HG02970 (cell line): ENCODE results near the gene ABCD1.

Experiments used
- ATAC-seq: cut with Tn5 transposase; IDR thresholded peaks from one replicate; pipeline ENCODE4 v1.9.1; 2021; ENCODE audit warnings: mild to moderate bottlenecking, moderate library complexity, moderate number of reproducible peaks; ENCODE audit not compliant: unreplicated experiment, low FRiP score

Gene ABCD1

DNA sequence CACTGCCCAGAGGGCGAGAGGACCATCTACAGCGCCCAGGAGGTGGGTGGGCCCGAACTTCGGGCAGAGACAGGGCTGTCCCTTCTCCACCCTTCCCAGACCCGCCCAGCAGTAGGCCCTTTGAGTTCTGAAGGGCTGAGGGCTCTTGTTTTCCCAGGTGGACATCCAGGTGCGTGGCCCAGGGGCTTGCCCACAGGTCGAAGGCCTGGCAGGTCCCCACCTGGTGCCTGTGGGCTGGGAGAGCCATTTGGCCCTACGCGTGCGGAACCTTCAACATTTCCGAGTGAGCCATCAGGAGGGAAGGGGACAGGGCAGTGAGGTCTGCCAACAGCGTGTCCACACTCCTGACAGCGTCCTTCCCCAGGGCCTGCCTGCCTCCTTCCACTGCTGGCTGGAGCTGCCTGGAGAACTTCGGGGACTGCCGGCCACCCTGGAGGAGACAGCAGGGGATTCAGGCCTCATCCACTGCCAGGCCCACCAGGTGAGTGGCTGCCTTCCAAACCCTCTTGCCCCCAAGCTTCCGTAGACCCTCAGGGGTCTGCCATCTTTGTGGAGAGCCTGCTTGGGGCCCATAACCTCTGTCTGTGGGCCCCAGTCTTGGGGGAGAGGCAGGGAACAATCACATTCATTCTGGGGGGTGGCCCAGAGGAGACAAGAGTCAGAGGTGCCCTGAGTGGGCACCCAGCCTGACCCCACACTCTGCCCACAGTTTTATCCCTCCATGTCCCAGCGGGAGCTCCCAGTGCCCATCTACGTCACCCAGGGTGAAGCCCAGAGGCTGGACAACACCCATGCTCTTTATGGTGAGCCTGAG, 46.2 kb downstream of the ABCD1 start:
- ATAC-seq = no peak

DNA sequence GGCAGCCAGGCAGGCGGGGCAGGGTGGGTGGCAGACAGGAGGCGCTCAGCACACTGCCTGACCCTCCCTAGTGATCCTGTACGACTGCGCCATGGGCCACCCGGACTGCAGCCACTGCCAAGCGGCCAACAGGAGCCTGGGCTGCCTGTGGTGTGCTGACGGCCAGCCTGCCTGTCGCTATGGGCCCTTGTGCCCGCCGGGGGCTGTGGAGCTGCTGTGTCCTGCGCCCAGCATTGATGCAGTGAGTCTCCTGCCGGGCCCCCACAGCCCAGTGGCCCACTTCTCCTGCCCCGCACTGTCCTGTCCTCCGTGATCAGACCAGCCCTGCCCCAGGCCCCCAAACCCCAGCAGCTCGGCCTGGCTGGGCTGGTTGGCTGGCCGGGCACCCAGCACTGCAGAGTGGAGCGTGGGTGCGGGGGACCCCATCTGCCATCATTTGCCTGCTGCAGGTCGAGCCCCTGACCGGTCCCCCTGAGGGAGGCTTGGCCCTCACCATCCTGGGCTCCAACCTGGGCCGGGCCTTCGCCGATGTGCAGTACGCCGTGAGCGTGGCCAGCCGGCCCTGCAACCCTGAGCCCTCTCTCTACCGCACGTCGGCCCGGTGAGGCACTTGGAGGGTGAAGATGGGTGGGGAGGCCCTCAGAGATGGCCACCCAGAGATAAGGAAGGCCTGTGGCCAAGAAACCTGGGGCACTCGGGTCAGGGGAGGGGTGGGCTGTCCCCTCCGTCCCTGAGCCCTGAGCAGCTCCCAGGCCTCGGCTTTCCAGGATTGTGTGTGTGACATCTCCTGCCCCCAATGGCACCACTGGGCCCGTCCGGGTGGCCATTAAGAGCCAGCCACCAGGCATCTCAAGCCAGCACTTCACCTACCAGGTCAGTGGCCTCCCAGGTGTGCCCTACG, 47.0 kb downstream of the ABCD1 start:
- ATAC-seq = no peak

DNA sequence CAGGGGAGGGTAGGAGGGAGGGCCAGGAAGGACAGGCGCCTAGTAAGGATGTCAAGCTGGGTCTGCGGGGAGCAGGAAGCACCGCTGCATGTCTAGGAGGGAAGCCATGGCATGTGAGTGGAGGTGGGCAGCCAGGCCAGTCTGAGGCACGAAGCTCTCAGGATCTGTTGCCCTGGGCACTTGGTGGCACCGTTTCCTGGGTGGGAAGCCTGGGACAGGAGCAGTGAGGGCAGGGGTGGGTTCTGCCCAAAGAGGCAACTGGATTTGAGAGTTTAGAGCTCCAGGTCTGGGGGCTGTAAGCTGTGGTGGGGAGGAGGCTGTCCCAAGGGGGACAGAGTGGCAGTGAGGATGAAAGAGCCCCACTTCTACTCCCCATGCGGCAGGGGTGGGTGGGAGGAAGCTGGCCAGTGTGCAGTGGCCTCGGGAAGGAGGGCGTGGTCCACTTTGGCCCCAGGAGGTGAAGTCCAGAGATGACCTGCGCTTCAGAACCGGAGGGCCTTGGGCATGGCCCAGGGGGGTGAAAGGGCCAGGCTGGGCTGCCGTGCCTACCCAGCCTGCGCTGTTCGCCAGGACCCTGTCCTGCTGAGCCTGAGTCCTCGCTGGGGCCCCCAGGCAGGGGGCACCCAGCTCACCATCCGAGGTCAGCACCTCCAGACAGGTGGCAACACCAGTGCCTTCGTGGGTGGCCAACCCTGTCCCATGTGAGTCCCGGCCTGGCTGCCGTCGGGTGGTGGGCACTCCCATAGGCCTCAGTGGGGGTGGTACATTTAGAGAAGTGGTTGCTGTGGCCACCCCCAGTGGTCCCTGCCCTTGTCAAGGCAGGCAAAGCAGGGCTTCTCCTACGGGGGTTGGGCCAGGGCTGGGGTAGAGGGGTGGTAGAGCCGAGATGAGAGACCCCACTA, 47.9 kb downstream of the ABCD1 start:
- ATAC-seq = no peak

DNA sequence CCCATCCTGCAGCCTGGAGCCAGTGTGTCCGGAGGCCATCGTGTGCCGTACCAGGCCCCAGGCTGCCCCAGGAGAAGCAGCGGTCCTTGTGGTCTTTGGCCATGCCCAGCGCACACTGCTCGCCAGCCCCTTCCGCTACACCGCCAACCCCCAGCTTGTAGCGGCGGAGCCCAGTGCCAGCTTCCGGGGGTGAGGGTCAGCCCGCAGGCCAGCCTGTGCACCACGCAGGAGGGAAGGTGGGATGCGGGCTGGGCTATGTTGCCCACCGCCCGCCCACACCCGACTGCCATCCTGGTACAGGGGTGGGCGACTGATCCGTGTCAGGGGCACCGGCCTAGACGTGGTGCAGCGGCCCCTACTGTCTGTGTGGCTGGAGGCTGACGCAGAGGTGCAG, 48.6 kb downstream of the ABCD1 start:
- no peak for ATAC-seq

DNA sequence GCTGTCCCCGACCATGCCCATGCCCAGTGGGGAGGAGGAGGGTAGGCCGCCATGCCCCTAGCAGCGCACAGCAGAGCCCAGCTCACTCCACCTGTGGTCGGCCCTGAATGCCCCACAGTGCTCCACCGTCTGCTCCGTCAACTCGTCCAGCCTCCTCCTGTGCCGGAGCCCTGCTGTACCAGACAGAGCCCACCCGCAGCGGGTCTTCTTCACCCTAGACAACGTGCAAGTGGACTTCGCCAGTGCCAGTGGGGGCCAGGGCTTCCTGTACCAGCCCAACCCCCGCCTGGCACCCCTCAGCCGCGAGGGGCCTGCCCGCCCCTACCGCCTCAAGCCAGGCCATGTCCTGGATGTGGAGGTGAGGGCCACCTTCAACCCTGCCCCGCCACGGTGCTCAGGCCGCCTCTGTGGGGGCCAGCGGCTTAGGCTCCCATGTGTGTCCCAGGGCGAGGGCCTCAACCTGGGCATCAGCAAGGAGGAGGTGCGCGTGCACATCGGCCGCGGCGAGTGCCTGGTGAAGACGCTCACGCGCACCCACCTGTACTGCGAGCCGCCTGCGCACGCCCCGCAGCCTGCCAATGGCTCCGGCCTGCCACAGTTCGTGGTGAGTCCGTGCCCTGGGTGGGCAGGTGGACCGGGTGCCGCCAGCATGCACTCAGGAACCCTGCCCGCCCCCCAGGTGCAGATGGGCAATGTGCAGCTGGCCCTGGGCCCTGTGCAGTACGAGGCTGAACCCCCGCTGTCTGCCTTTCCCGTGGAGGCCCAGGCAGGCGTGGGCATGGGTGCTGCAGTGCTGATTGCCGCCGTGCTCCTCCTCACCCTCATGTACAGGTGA, 49.3 kb downstream of the ABCD1 start:
- ATAC-seq = no peak

DNA sequence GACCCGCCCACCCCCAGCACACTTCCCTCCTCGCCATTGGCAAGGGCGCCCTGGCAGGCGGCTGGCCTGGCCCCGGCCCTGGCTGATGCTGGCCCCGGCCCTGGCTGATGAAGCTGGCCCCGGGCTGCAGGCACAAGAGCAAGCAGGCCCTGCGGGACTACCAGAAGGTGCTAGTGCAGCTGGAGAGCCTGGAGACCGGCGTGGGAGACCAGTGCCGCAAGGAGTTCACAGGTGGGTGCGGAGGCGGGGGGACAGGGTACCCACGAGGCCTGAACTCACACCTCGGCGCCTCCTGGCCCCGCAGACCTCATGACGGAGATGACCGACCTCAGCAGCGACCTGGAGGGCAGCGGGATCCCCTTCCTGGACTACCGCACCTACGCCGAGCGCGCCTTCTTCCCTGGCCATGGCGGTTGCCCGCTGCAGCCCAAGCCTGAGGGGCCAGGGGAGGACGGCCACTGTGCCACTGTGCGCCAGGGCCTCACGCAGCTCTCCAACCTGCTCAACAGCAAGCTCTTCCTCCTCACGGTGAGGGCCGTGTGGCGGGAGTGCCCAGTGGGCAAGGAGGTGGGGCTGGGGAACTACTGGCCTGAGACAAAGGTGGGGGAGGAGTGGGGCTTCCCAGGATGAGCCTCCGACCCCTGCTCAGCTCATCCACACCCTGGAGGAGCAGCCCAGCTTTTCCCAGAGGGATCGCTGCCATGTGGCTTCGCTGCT, 50.1 kb downstream of the ABCD1 start:
- no peak for ATAC-seq

DNA sequence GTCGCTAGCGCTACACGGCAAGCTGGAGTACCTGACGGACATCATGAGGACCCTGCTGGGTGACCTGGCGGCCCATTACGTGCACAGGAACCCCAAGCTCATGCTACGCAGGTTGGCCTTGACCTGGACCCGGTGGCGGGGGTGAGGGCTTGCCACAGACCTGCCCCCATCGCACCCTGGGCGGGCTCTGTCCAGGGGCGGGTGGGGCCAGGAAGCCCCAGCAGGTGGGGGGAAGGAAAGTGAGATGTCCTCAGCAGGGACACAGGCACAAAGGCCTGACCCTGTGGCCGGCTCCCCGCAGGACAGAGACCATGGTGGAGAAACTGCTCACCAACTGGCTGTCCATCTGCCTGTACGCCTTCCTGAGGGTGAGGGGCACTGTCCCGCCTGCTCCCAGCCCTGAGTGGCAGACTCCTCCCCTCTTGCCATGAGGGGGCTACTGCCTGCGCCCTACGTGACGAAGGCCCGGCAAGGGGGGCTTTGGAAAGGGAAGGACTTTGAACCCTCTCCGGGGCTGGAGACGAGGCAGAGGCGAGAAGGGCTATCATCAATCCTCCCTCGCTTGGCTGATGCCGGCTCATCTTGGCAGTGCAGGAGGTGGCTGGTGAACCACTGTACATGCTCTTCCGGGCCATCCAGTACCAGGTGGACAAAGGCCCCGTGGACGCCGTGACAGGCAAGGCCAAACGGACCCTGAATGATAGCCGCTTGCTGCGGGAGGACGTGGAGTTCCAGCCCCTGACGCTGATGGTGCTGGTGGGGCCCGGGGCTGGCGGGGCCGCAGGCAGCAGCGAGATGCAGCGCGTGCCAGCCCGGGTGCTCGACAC, 50.9 kb downstream of the ABCD1 start:
- no peak for ATAC-seq

DNA sequence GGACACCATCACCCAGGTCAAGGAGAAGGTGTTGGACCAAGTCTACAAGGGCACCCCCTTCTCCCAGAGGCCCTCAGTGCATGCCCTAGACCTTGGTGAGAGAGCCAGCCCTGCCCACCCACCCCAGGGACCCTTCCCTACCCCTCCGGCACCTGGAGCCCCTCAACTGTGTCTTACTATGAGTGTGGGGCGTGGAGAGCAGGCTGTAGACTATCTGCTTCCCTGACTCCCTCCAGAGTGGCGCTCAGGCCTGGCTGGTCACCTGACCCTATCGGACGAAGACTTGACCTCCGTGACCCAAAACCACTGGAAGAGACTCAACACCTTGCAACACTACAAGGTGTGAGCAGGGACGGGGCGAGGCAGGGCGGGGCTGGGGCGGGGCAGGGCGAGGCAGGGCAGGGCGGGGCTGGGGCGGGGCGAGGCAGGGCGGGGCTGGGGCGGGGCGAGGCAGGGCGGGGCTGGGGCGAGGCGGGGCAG, 51.5 kb downstream of the ABCD1 start:
- no peak for ATAC-seq

DNA sequence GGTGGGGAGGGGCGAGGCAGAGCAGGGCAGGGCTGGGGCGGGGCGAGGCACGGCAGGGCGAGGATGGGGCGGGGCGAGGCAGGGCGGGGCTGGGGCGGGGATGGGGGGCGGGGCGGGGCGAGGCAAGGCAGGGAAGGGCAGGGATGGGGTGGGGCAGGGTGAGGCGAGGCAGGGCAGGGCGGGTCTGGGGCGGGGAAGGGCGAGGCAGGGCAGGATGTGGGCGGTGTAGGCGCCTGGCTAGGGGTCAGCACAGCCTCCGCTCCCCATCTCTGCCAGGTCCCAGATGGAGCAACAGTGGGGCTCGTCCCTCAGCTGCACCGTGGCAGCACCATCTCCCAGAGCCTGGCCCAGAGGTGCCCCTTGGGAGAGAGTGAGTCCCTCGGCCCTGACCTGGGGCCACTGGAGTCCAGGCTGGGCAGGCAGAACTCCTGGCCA, 52.0 kb downstream of the ABCD1 start:
- ATAC-seq = no peak

DNA sequence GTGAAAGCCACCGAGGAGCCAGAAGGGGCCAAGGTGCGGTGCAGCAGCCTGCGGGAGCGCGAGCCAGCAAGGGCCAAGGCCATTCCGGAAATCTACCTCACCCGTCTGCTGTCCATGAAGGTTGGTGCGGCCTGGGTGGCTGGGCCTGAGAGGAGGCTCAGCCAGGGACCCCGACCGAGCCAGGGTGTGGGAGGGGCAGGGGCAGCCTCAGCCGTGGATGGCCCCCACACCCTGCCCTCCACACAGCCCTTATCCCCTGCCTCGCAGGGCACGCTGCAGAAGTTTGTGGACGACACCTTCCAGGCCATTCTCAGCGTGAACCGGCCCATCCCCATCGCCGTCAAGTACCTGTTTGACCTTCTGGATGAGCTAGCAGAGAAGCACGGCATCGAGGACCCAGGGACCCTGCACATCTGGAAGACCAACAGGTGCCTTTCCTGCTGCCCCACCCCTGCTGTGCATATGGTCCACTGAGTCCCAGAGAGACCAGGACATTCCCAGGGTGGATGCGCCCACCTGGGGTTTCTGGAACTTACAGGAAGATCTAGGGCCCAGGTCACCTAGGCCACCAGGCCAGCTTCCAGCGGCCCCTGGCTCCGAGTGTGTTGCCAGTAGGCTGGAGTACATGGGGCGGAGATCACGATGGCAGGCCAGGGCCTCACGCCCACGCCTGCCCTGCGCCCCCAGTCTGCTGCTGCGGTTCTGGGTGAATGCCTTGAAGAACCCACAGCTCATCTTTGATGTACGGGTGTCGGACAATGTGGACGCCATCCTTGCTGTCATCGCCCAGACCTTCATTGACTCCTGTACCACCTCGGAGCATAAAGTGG, 52.8 kb downstream of the ABCD1 start:
- ATAC-seq = no peak

DNA sequence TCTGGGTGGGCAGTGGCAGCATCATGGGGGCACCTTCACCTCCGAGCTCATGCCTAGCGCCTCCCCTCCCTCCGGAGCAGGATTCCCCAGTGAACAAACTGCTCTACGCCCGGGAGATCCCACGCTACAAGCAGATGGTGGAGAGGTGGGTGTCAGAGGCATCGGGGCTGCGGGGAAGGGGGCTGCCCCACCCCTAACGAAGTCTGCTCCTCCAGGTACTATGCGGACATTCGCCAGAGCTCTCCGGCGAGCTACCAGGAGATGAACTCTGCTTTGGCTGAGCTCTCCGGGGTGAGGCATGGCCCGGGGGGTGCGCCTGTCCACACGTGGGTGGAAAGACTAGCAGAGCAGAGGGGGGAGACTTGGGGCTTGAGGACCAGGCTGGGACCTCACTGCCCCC, 53.5 kb downstream of the ABCD1 start:
- no peak for ATAC-seq

DNA sequence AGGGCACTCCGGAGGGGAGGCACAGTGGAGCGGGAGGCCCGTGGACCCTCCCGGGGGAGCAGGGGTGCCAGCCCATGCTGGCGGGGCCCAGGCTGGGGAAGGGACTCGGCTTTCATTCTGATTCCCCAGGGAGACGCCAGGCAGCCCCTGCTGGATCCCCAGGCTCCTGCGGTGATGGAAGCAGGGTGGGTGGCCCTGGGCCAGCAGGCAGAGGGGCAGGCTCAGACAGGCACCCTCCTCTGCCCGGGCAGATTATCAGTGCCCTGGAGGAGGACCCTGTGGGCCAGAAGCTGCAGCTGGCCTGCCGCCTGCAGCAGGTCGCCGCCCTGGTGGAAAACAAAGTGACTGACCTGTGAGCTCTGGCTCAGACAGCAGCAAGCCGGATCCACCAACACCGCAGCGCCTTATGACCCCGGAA, 54.0 kb downstream of the ABCD1 start:
- ATAC-seq = no peak

DNA sequence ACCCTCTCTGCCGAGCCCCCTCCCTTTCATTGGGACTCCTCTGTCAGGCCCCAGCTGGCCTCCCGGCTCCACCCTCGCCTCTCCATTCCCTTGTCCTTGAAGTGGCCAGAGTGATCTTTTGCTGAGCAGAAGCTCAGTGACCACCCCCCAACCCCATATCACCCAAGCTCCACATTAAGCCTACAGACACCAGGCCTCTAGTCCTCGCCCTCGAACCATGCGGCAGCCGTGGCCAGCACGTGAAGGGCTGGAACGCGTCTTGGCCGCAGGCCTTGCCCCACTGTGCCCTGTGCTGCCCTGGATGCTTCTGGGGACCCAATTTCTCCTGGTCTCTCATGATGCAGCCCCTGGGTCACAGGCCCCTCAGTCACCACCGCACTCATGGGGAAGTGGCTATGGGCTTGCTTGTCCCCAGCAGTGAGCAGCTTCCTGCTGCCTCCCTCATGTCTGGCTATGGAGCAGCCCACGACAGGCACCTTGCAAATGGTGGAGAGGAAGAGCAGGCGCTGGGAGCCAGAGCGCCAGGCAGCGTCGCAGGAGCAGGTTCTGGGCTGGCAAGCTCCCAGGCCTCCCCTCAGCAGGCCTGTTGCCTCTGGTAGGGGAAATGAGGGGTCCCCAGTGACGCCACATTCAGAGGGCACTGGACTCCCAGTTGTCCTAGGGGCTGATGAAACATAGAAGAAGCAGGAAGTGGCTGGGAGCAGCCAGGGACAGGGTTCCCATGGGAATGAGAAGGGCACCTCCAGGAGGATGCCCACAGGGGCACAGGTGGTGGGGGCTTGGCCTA, 55.4 kb downstream of the ABCD1 start:
- no peak for ATAC-seq

DNA sequence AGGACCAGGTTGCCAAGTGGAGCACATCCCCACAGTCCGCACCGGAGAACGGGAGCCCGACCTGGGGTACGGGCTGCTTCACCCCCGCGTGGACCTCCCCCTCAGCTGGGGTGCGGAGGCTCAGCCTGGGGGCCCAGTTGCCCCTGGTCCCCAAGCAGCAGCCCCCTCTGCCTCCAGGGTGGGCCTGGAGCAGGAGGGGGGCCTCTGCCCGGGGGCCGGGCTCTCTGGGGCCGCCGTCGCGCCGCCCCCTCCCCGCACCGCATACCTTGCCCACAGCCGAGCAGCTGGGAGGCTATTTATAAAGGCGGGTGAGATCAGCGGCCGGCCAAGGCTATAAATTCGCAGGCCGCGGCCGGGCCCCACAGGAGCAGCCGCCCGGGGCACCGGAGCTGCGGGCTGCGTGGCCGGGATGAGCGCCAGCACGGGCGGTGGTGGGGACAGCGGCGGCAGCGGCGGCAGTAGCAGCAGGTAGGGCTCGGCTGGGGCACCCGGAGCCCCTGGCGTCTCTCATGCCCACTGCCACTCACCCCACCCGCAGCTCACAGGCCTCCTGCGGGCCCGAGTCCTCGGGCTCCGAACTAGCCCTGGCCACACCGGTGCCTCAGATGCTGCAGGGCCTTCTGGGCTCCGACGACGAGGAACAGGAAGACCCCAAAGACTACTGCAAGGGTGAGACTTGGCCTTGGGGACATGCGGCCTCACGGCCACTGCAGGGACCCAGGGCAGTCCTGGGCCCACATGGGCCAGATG, 56.2 kb downstream of the ABCD1 start, which contains the start of gene SRPK3:
Gene SRPK3 (plus strand): TSS at position 364 of the 750 bp plus-strand sequence. CDS start 46 bp downstream, at position 410.
- ATAC-seq = no peak

DNA sequence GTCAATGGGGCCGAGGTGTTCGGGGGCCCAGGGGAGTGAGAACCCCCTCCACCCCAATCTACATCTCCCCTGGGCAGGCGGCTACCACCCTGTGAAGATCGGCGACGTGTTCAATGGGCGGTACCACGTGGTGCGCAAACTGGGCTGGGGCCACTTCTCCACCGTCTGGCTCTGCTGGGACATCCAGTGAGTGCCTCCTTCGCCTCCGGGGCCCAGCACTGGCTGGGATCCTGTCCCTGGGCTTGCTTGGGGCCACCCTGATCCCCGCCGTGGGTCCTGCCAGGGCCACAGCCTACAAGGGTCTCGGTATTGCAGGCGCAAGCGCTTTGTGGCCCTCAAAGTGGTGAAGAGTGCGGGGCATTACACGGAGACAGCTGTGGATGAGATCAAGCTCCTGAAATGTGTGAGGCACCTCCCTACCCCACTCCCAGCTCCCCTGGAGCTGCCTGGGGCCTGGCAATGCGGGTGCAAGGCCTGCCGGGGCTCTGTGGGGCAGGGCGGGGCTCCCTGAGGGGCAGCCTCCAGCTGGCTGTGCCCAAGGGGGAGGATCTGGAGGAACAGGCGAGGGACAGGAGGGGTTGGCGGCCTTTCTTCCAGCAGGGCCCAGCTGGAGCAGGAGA, 56.9 kb downstream of the ABCD1 start:
- ATAC-seq = no peak
